Mammary epithelial cell (primary cell): Measurements from ENCODE around the gene YWHAH.

ENCODE experiments used
- CTCF ChIP-seq, 2 donors: IDR thresholded peaks in 1 of 2; conservative IDR thresholded peaks in 1 of 2; 2 replicates each; pipeline ENCODE4 v1.5.1; 2011 to 2012; ENCODE audit warnings: inconsistent platforms in 2 of 2, low read length in 2 of 2, mild to moderate bottlenecking in 2 of 2, control low read depth in 1 of 2, low read depth in 1 of 2; ENCODE audit not compliant: insufficient read depth in 1 of 2; ENCODE audit errors: extremely low read depth in 1 of 2
- EZH2 ChIP-seq: IDR thresholded peaks from 2 replicates; pipeline ENCODE4 v1.6.1; 2012; ENCODE audit warnings: low read length, inconsistent platforms, borderline replicate concordance

- TF ChIP-seq CTCF (conservative IDR thresholded peaks at IDR 0.05 in 1 of 2, IDR thresholded peaks at IDR 0.05 in 1 of 2; ENCODE audit: extremely low read depth in 1 of 2, insufficient read depth in 1 of 2, low read depth in 1 of 2, low read length in 2 of 2) (no peak), EZH2 (no peak)
Observed at GRCh38 chr22:31951194-31952093, 7.1 kb downstream of the YWHAH start.
